HEK293 (cell line): ENCODE results near the gene USP38.

Source experiments
- BCL11A ChIP-seq: fragments of 450-650 bp; formaldehyde crosslinking; IDR thresholded peaks from 2 replicates; pipeline ENCODE4 v1.5.1; 2016; ENCODE audit warnings: low read depth, missing biosample characterization, missing genetic modification characterization
- GLI2 ChIP-seq: fragments of 450-650 bp; formaldehyde crosslinking; IDR thresholded peaks from 2 replicates; pipeline ENCODE4; 2017; ENCODE audit warnings: missing biosample characterization, missing genetic modification characterization, low read depth, borderline replicate concordance
- KLF1 ChIP-seq: fragments of 450-650 bp; formaldehyde crosslinking; IDR thresholded peaks from 2 replicates; pipeline ENCODE4 v1.5.1; 2016; ENCODE audit warnings: missing biosample characterization, missing genetic modification characterization
- KLF16 ChIP-seq: fragments of 450-650 bp; formaldehyde crosslinking; IDR thresholded peaks from 2 replicates; pipeline ENCODE4 v1.5.1; 2017; ENCODE audit warnings: missing biosample characterization, missing genetic modification characterization
- PRDM1 ChIP-seq: fragments of 450-650 bp; formaldehyde crosslinking; IDR thresholded peaks from 2 replicates; pipeline ENCODE4; 2016; ENCODE audit warnings: missing biosample characterization, missing genetic modification characterization
- SETDB1 ChIP-seq: IDR thresholded peaks from one replicate; pipeline ENCODE4 v1.6.1; 2017; ENCODE audit warnings: mild to moderate bottlenecking, low read length, moderate library complexity, mixed read lengths; ENCODE audit not compliant: insufficient read length
- ZBTB1 ChIP-seq: fragments of 450-650 bp; formaldehyde crosslinking; IDR thresholded peaks from 2 replicates; pipeline ENCODE4 v1.5.1; 2016; ENCODE audit warnings: missing biosample characterization, missing genetic modification characterization
- ZEB2 ChIP-seq: fragments of 450-650 bp; formaldehyde crosslinking; IDR thresholded peaks from 2 replicates; pipeline ENCODE4 v1.5.1; 2016; ENCODE audit warnings: missing biosample characterization, missing genetic modification characterization
- ZNF2 ChIP-seq: fragments of 450-650 bp; formaldehyde crosslinking; IDR thresholded peaks from 2 replicates; pipeline ENCODE4 v1.5.1; 2016; ENCODE audit warnings: missing biosample characterization, missing genetic modification characterization
- ZNF202 ChIP-seq: fragments of 450-650 bp; formaldehyde crosslinking; IDR thresholded peaks from 2 replicates; pipeline ENCODE4 v1.5.1; 2016; ENCODE audit warnings: missing biosample characterization, missing genetic modification characterization, borderline replicate concordance
- ZNF239 ChIP-seq: fragments of 450-650 bp; formaldehyde crosslinking; IDR thresholded peaks from 2 replicates; pipeline ENCODE4 v1.5.1; 2016; ENCODE audit warnings: missing biosample characterization, missing genetic modification characterization
- ZNF391 ChIP-seq: fragments of 450-650 bp; formaldehyde crosslinking; IDR thresholded peaks from 2 replicates; pipeline ENCODE4 v1.5.1; 2016; ENCODE audit warnings: low read depth, missing biosample characterization, missing genetic modification characterization, borderline replicate concordance
- ZNF404 ChIP-seq: fragments of 450-650 bp; formaldehyde crosslinking; IDR thresholded peaks from 2 replicates; pipeline ENCODE4 v1.5.1; 2017; ENCODE audit warnings: missing biosample characterization, missing genetic modification characterization
- ZNF423 ChIP-seq: fragments of 450-650 bp; formaldehyde crosslinking; IDR thresholded peaks from 2 replicates; pipeline ENCODE4 v1.5.1; 2016; ENCODE audit warnings: missing biosample characterization, missing genetic modification characterization
- ZNF501 ChIP-seq: fragments of 450-650 bp; formaldehyde crosslinking; IDR thresholded peaks from 2 replicates; pipeline ENCODE4 v1.5.1; 2016; ENCODE audit warnings: missing biosample characterization, missing genetic modification characterization
- ZNF510 ChIP-seq: fragments of 450-650 bp; formaldehyde crosslinking; IDR thresholded peaks from 2 replicates; pipeline ENCODE4 v1.5.1; 2018; ENCODE audit warnings: mild to moderate bottlenecking, missing genetic modification characterization, missing biosample characterization; ENCODE audit not compliant: insufficient replicate concordance
- ZNF529 ChIP-seq: fragments of 450-650 bp; formaldehyde crosslinking; IDR thresholded peaks from 2 replicates; pipeline ENCODE4 v1.5.1; 2017; ENCODE audit warnings: missing genetic modification characterization, missing biosample characterization; ENCODE audit not compliant: insufficient replicate concordance
- ZNF585B ChIP-seq: fragments of 450-650 bp; formaldehyde crosslinking; IDR thresholded peaks from 2 replicates; pipeline ENCODE4 v1.5.1; 2016; ENCODE audit warnings: missing biosample characterization, missing genetic modification characterization
- ZNF600 ChIP-seq: fragments of 450-650 bp; formaldehyde crosslinking; IDR thresholded peaks from 2 replicates; pipeline ENCODE4 v1.5.1; 2016; ENCODE audit warnings: missing biosample characterization, missing genetic modification characterization
- ZNF701 ChIP-seq: fragments of 450-650 bp; formaldehyde crosslinking; IDR thresholded peaks from 2 replicates; pipeline ENCODE4 v1.5.1; 2016; ENCODE audit warnings: missing biosample characterization, missing genetic modification characterization
- ZNF776 ChIP-seq: fragments of 450-650 bp; formaldehyde crosslinking; IDR thresholded peaks from 2 replicates; pipeline ENCODE4 v1.5.0; 2017; ENCODE audit warnings: missing biosample characterization, missing genetic modification characterization, borderline replicate concordance
- ZNF785 ChIP-seq: fragments of 450-650 bp; formaldehyde crosslinking; IDR thresholded peaks from 2 replicates; pipeline ENCODE4 v1.5.1; 2016; ENCODE audit warnings: missing biosample characterization, missing genetic modification characterization
- TF ChIP-seq, protein P1 (sequence below): fragments of 450-650 bp; formaldehyde crosslinking; IDR thresholded peaks from 2 replicates; pipeline ENCODE4 v1.5.1; 2016; ENCODE audit warnings: missing biosample characterization, missing genetic modification characterization, borderline replicate concordance
- TF ChIP-seq, protein P2 (sequence below): sonication (generic); formaldehyde crosslinking; IDR thresholded peaks from 2 replicates; pipeline ENCODE4 v1.8.1; 2022; ENCODE audit warnings: mild to moderate bottlenecking, moderate library complexity, missing genetic modification reagents
- TF ChIP-seq, protein P3 (sequence below): fragments of 450-650 bp; formaldehyde crosslinking; optimal IDR thresholded peaks from 2 replicates; pipeline ENCODE3; 2016; ENCODE audit warnings: missing biosample characterization, mild to moderate bottlenecking, missing genetic modification characterization
- TF ChIP-seq, protein P4 (sequence below): fragments of 450-650 bp; formaldehyde crosslinking; IDR thresholded peaks from 2 replicates; pipeline ENCODE4 v1.5.1; 2016; ENCODE audit warnings: missing biosample characterization, missing genetic modification characterization
- TF ChIP-seq, protein P5 (sequence below): fragments of 450-650 bp; formaldehyde crosslinking; conservative IDR thresholded peaks from 2 replicates; pipeline ENCODE4 v1.5.1; 2016; ENCODE audit warnings: low read depth, missing biosample characterization, missing genetic modification characterization

USP38 gene

DNA sequence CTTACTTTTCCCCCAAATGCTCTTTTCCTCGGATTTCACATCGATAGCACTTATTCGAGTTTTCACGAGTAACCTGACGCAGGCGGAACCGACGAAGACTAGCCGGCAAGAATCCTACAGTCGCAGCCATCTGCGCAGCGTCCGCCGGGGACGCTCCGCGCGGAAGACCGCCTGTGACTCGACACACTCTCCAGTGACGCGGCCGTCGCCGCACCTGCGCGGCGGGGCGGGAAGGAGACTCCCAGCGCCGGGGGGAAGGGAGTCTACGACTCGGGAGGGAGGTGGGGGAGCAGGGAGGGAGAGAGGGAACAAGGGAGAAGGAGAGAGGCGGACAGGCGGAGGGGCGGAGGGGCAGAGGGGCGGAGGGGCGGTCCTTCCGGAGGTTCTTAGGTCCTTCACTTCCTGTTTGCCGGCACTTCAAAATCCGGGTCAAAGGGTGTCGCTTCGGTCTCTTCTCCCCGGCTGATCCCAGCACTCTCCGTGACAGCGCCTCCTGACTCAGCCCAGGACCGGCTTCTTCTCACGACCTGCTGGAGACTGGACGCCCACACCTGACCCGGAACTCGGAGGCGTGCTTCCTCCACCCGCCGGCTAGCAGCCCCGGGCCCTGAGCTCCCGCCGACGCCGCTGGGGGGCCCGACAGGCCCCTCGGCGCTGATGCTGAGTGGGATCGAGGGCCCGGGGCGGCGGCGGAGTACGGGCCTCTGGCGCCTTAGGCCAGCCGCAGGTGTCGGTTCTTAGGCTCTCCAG is at the start of gene USP38 (continued):
- TF ChIP-seq ZNF600 (tag by site-specific recombination) (no peak; the same call in 1 of the 2 replicates), ZNF529 (tag by site-specific recombination) (no peak), ZNF423 (tag by site-specific recombination) (no peak), ZNF501 (peak; percentile 59; the same call in 1 of the 2 replicates), KLF16 (tag by site-specific recombination) (0 out of 2 replicates have a peak, but pooled peaks have one; percentile 15), ZNF776 (tag by site-specific recombination) (no peak), ZNF404 (tag by site-specific recombination) (no peak), SETDB1 (no peak), ZNF202 (no peak), GLI2 (no peak), ZNF2 (tag by site-specific recombination) (0 out of 2 replicates have a peak, but pooled peaks have one; percentile 35), ZNF239 (tag by site-specific recombination) (no peak), ZNF785 (no peak), KLF1 (tag by site-specific recombination) (peak; percentile 76), ZBTB1 (tag by site-specific recombination) (no peak), ZEB2 (tag by site-specific recombination) (0 out of 2 replicates have a peak, but pooled peaks have one; percentile 27), ZNF701 (tag by site-specific recombination) (no peak), ZNF391 (tag by site-specific recombination) (no peak), ZNF510 (no peak), ZNF585B (tag by site-specific recombination) (no peak), BCL11A (tag by site-specific recombination) (no peak), PRDM1 (tag by site-specific recombination) (no peak; the same call in 1 of the 2 replicates)
- TF ChIP-seq, protein P1, sequence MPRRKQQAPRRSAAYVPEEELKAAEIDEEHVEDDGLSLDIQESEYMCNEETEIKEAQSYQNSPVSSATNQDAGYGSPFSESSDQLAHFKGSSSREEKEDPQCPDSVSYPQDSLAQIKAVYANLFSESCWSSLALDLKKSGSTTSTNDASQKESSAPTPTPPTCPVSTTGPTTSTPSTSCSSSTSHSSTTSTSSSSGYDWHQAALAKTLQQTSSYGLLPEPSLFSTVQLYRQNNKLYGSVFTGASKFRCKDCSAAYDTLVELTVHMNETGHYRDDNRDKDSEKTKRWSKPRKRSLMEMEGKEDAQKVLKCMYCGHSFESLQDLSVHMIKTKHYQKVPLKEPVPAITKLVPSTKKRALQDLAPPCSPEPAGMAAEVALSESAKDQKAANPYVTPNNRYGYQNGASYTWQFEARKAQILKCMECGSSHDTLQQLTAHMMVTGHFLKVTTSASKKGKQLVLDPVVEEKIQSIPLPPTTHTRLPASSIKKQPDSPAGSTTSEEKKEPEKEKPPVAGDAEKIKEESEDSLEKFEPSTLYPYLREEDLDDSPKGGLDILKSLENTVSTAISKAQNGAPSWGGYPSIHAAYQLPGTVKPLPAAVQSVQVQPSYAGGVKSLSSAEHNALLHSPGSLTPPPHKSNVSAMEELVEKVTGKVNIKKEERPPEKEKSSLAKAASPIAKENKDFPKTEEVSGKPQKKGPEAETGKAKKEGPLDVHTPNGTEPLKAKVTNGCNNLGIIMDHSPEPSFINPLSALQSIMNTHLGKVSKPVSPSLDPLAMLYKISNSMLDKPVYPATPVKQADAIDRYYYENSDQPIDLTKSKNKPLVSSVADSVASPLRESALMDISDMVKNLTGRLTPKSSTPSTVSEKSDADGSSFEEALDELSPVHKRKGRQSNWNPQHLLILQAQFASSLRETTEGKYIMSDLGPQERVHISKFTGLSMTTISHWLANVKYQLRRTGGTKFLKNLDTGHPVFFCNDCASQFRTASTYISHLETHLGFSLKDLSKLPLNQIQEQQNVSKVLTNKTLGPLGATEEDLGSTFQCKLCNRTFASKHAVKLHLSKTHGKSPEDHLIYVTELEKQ: peak; percentile 17; the same call in 1 of the 2 replicates
- TF ChIP-seq, protein P2, sequence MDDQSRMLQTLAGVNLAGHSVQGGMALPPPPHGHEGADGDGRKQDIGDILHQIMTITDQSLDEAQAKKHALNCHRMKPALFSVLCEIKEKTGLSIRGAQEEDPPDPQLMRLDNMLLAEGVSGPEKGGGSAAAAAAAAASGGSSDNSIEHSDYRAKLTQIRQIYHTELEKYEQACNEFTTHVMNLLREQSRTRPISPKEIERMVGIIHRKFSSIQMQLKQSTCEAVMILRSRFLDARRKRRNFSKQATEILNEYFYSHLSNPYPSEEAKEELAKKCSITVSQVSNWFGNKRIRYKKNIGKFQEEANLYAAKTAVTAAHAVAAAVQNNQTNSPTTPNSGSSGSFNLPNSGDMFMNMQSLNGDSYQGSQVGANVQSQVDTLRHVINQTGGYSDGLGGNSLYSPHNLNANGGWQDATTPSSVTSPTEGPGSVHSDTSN (CRISPR knock-in tag): no peak
- TF ChIP-seq, protein P3, sequence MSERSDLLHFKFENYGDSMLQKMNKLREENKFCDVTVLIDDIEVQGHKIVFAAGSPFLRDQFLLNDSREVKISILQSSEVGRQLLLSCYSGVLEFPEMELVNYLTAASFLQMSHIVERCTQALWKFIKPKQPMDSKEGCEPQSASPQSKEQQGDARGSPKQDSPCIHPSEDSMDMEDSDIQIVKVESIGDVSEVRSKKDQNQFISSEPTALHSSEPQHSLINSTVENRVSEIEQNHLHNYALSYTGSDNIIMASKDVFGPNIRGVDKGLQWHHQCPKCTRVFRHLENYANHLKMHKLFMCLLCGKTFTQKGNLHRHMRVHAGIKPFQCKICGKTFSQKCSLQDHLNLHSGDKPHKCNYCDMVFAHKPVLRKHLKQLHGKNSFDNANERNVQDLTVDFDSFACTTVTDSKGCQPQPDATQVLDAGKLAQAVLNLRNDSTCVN (tag by site-specific recombination): peak; percentile 64
- TF ChIP-seq, protein P4, sequence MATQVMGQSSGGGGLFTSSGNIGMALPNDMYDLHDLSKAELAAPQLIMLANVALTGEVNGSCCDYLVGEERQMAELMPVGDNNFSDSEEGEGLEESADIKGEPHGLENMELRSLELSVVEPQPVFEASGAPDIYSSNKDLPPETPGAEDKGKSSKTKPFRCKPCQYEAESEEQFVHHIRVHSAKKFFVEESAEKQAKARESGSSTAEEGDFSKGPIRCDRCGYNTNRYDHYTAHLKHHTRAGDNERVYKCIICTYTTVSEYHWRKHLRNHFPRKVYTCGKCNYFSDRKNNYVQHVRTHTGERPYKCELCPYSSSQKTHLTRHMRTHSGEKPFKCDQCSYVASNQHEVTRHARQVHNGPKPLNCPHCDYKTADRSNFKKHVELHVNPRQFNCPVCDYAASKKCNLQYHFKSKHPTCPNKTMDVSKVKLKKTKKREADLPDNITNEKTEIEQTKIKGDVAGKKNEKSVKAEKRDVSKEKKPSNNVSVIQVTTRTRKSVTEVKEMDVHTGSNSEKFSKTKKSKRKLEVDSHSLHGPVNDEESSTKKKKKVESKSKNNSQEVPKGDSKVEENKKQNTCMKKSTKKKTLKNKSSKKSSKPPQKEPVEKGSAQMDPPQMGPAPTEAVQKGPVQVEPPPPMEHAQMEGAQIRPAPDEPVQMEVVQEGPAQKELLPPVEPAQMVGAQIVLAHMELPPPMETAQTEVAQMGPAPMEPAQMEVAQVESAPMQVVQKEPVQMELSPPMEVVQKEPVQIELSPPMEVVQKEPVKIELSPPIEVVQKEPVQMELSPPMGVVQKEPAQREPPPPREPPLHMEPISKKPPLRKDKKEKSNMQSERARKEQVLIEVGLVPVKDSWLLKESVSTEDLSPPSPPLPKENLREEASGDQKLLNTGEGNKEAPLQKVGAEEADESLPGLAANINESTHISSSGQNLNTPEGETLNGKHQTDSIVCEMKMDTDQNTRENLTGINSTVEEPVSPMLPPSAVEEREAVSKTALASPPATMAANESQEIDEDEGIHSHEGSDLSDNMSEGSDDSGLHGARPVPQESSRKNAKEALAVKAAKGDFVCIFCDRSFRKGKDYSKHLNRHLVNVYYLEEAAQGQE (tag by site-specific recombination): no peak
- TF ChIP-seq, protein P5, sequence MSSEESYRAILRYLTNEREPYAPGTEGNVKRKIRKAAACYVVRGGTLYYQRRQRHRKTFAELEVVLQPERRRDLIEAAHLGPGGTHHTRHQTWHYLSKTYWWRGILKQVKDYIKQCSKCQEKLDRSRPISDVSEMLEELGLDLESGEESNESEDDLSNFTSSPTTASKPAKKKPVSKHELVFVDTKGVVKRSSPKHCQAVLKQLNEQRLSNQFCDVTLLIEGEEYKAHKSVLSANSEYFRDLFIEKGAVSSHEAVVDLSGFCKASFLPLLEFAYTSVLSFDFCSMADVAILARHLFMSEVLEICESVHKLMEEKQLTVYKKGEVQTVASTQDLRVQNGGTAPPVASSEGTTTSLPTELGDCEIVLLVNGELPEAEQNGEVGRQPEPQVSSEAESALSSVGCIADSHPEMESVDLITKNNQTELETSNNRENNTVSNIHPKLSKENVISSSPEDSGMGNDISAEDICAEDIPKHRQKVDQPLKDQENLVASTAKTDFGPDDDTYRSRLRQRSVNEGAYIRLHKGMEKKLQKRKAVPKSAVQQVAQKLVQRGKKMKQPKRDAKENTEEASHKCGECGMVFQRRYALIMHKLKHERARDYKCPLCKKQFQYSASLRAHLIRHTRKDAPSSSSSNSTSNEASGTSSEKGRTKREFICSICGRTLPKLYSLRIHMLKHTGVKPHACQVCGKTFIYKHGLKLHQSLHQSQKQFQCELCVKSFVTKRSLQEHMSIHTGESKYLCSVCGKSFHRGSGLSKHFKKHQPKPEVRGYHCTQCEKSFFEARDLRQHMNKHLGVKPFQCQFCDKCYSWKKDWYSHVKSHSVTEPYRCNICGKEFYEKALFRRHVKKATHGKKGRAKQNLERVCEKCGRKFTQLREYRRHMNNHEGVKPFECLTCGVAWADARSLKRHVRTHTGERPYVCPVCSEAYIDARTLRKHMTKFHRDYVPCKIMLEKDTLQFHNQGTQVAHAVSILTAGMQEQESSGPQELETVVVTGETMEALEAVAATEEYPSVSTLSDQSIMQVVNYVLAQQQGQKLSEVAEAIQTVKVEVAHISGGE (tag by site-specific recombination): peak; percentile 94
